Measurements from ENCODE around the gene DCLK1. TPM values are rescaled to one million over a fixed set of nuclear protein-coding genes. Genes with fewer than 3 reads are reported as not detected.

DCLK1 gene
- total and polyA plus RNA-seq, 2 experiments from 2014 or later, result 0.16 to 2.9 TPM

- Histone ChIP-seq H3K9me2 (replicated peaks; ENCODE audit: insufficient read depth) (no peaks in the 10 kb centered on the region), H3K36me3 (replicated peaks; ENCODE audit: insufficient read depth, low read depth) (no peaks in the 10 kb centered on the region), H3K27me3 (no peaks in the 10 kb centered on the region), H4K20me1 (ENCODE audit: insufficient read depth, poor library complexity, severe bottlenecking) (no peaks in the 10 kb centered on the region), H3K27ac (no peak overlapping the region), H3K4me3 (no peak overlapping the region), H3K79me2 (no peaks in the 10 kb centered on the region), H2AFZ (no peak overlapping the region), H3K4me1 (ENCODE audit: insufficient read depth) (no peaks in the 10 kb centered on the region), H3K4me2 (no peak overlapping the region), H3K9me3 (ENCODE audit: low read depth) (no peaks in the 10 kb centered on the region)
- no peak for DNase-seq (ENCODE audit: low spot score)
- 90% methylated on average over 3 of the region's 3 CpGs for WGBS (ENCODE audit: low lambda C conversion rate, missing lambda C conversion rate)
- TF ChIP-seq, protein P1, sequence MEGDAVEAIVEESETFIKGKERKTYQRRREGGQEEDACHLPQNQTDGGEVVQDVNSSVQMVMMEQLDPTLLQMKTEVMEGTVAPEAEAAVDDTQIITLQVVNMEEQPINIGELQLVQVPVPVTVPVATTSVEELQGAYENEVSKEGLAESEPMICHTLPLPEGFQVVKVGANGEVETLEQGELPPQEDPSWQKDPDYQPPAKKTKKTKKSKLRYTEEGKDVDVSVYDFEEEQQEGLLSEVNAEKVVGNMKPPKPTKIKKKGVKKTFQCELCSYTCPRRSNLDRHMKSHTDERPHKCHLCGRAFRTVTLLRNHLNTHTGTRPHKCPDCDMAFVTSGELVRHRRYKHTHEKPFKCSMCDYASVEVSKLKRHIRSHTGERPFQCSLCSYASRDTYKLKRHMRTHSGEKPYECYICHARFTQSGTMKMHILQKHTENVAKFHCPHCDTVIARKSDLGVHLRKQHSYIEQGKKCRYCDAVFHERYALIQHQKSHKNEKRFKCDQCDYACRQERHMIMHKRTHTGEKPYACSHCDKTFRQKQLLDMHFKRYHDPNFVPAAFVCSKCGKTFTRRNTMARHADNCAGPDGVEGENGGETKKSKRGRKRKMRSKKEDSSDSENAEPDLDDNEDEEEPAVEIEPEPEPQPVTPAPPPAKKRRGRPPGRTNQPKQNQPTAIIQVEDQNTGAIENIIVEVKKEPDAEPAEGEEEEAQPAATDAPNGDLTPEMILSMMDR (IDR thresholded peaks at IDR 0.05; ENCODE audit: poor library complexity), result no peak
- TF ChIP-seq EZH2phosphoT487 (IDR thresholded peaks at IDR 0.05; ENCODE audit: low read depth, severe bottlenecking, unreplicated experiment) (no peak), EZH2 (IDR thresholded peaks at IDR 0.05; ENCODE audit: borderline replicate concordance) (no peak)
These were observed 16.1 kb upstream of the DCLK1 start for GRCh38 chr13:36147330-36147729.

GRCh38 chr13:36146511-36147269 is 15.5 kb upstream of the DCLK1 start:
- Histone ChIP-seq H3K4me3 (no peak overlapping the region), H3K27me3 (no peaks in the 10 kb centered on the region), H3K79me2 (no peaks in the 10 kb centered on the region), H3K36me3 (replicated peaks; ENCODE audit: insufficient read depth, low read depth) (no peaks in the 10 kb centered on the region), H3K27ac (no peak overlapping the region), H2AFZ (no peak overlapping the region), H3K9me3 (ENCODE audit: low read depth) (no peaks in the 10 kb centered on the region), H3K4me1 (ENCODE audit: insufficient read depth) (no peaks in the 10 kb centered on the region), H3K4me2 (no peak overlapping the region), H4K20me1 (ENCODE audit: insufficient read depth, poor library complexity, severe bottlenecking) (no peaks in the 10 kb centered on the region), H3K9me2 (replicated peaks; ENCODE audit: insufficient read depth) (no peaks in the 10 kb centered on the region)
- TF ChIP-seq, protein P1 (IDR thresholded peaks at IDR 0.05; ENCODE audit: poor library complexity), result no peak
- TF ChIP-seq EZH2phosphoT487 (IDR thresholded peaks at IDR 0.05; ENCODE audit: low read depth, severe bottlenecking, unreplicated experiment), result no peak
- TF ChIP-seq EZH2 (IDR thresholded peaks at IDR 0.05; ENCODE audit: borderline replicate concordance), result no peak
- WGBS (ENCODE audit: low lambda C conversion rate, missing lambda C conversion rate), result 84% methylated on average over 4 of the region's 4 CpGs
- no peak for DNase-seq (ENCODE audit: low spot score)

- Histone ChIP-seq H3K36me3 (replicated peaks; ENCODE audit: insufficient read depth, low read depth) (no peaks in the 10 kb centered on the region), H3K27me3 (no peaks in the 10 kb centered on the region), H3K4me2 (no peak overlapping the region), H3K79me2 (no peaks in the 10 kb centered on the region), H4K20me1 (ENCODE audit: insufficient read depth, poor library complexity, severe bottlenecking) (no peaks in the 10 kb centered on the region), H2AFZ (no peak overlapping the region), H3K9me2 (replicated peaks; ENCODE audit: insufficient read depth) (no peaks in the 10 kb centered on the region), H3K9me3 (ENCODE audit: low read depth) (no peaks in the 10 kb centered on the region), H3K4me3 (no peak overlapping the region), H3K27ac (no peak overlapping the region), H3K4me1 (ENCODE audit: insufficient read depth) (no peaks in the 10 kb centered on the region)
- no peak for DNase-seq (ENCODE audit: low spot score)
- TF ChIP-seq EZH2phosphoT487 (IDR thresholded peaks at IDR 0.05; ENCODE audit: low read depth, severe bottlenecking, unreplicated experiment) (no peak), EZH2 (IDR thresholded peaks at IDR 0.05; ENCODE audit: borderline replicate concordance) (no peak)
- TF ChIP-seq, protein P1 (IDR thresholded peaks at IDR 0.05; ENCODE audit: poor library complexity), result no peak
- WGBS (ENCODE audit: low lambda C conversion rate, missing lambda C conversion rate), result 81% methylated on average over 2 of the region's 2 CpGs
These were observed 12.6 kb upstream of the DCLK1 start for GRCh38 chr13:36143738-36144137.

Data from hepatocyte (in vitro differentiated cells).